ENCODE measurements around the gene KLHDC4.
"Not testable (repeated sequence)": the region's sequence is repeated elsewhere in the genome, so short reads cannot be mapped to it uniquely, and the experiment has no call there.

Gene KLHDC4

DNA sequence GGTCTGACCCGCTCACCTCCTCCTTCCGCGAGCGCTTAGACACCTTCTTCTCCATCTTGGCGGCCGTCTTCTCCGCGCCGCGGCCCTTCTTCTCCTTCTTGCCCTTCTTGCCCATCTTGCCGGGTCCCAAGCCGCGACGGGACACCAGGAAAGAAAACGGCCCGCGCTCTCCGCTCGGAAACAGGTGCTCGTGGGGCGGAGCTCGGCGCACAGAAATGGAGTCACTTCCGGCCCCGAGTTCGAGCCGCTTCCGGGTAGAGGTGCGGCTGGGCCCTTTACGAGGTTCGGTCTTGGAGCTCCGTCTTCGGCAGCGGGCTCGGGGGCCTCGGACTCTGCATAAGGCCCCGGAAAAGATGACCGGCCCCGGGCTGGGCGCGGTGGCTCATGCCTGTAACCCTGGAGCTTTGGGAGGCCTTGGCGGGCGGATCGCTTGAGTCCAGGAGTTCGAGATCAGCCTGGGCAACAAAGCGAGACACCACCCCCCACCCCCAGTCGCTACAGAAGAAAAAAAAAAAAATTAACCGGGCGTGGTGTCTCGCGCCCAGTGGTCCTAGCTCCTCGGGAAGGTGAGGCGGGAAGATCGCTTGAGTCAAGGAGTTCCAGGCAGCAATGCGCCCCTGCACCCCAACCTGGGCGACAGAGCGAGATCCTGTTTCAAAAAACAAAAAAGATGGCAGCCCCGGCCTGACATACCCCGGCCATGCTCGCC lies at the start of gene KLHDC4:
Gene KLHDC4 (minus strand): TSS at position 211 of the 709 bp plus-strand sequence. CDS start 96 bp downstream, at position 115.
- peak; percentile 79 to 88 for DNase-seq (ENCODE audit: low read depth in 2 of 2)

GRCh38 chr16:87815567-87815966 lies 49.8 kb upstream of the KLHDC4 start:
- DNase-seq (ENCODE audit: low read depth in 2 of 2) = no peak

GRCh38 chr16:87812200-87812656 lies 46.4 kb upstream of the KLHDC4 start:
- DNase-seq (ENCODE audit: low read depth in 2 of 2) = no peak

- DNase-seq (ENCODE audit: low read depth in 2 of 2) = not testable (repeated sequence)
These were observed 45.7 kb upstream of the KLHDC4 start for GRCh38 chr16:87811454-87811853.

GRCh38 chr16:87809150-87809902 lies 43.5 kb upstream of the KLHDC4 start:
- DNase-seq (ENCODE audit: low read depth in 2 of 2) = no peak

DNA sequence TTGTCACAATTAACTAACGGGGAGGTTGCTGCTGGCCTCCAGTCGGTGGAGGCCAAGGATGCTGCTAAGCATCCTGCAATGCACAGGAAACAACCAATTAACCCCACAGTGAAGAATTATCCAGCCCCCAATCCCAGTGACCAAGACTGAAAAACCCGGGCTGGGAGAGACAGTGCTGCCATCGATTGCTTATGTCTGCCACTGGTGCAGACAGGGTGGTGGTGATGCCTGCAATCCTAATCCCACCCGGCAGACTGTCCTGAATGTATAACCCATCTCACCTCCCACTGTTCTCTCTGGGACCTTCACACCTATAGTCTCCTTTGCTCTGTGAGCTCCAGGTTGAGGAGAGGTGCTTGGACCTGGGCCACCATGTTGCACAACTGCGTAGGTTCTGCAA lies 42.3 kb upstream of the KLHDC4 start:
- no peak for DNase-seq (ENCODE audit: low read depth in 2 of 2)

DNA sequence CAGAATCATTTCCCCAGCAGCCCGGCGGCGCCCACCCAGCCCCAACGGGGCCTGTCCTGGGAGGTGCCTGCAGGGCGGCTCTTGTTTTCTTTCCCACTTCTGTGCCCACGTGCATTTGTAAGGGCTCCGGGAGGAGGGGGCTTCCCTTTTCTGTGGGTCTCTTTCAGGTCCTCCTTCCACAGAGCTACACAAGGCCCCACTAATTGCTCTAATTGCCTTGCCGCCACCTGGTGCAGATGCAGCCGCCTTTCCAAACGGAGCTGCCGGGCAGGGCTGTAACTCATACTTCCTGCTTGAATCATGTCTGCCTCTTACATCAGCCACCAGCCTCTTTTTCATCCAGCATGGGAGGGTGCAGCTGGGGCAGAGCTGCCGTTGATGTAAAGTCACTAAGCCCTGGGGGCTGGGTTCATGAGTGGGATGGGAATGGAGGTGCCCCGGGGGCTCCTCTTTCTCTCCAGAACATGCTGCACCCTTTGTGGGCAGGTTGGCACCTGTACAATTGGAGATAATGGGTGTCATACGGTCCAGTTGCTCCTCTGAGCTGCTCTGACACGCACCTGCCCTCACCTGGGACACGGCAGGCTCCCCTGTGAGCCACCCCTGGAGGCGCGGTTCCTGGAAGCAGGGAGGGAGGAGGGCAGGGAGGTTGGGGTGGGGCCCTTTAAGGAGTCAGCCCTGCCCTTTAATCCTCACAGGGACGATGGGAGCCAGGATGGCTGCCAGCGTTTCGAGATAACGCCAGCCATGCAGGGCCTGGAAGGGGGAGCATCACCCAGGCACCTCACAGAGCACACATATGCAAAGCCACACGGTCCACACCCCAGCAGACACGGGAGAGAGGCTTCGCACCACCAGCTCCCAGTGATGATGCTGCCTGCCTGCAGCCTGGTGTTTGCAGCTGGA lies 41.1 kb upstream of the KLHDC4 start:
- peak in 1 of 2 donors; percentile 29 for DNase-seq (ENCODE audit: low read depth in 2 of 2)

DNA sequence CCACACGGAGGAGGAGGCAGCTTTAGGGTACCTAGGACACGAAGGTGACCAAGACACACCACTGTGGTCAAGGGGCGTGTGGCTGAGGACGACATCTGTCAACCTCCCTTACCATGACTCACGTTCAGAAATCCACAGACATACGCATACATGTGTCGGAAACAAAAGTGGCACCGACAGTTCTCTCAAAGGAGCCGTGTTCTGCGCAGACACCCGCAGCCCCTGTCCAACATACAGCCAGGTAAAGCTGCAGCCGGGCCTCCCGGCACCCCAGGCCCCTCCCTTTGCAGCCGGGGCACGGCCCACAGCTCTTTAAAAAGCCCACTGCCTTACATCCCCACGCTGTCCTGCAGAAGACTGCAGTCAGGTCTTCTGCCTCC lies 40.5 kb upstream of the KLHDC4 start:
- DNase-seq (ENCODE audit: low read depth in 2 of 2) = no peak

DNA sequence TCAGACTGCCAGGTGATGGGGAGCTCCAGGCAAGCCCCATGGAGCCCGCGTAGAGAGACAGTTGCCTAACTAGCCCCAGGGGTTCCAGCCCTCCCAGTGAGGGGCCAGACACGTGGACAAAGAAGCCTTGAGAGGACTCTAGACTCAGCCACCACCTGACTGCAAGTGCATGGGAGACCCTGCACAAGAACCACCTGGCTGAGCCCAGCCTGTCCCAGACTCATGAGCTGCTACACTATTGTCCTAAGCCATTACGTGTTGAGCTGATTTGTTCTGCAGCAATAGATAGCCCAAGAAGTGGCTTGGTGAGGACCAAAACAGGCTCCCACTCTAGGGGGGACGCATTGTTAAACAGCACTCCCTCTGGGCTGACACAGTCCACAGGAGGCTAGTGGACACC lies 37.6 kb upstream of the KLHDC4 start:
- DNase-seq (ENCODE audit: low read depth in 2 of 2) = no peak

- no peak for DNase-seq (ENCODE audit: low read depth in 2 of 2)
These were observed 36.9 kb upstream of the KLHDC4 start for GRCh38 chr16:87802670-87803069.

- DNase-seq (ENCODE audit: low read depth in 2 of 2) = no peak
These were observed 36.0 kb upstream of the KLHDC4 start for GRCh38 chr16:87801679-87802259.

- DNase-seq (ENCODE audit: low read depth in 2 of 2) = no peak
These were observed 34.7 kb upstream of the KLHDC4 start for GRCh38 chr16:87800497-87800896.

DNA sequence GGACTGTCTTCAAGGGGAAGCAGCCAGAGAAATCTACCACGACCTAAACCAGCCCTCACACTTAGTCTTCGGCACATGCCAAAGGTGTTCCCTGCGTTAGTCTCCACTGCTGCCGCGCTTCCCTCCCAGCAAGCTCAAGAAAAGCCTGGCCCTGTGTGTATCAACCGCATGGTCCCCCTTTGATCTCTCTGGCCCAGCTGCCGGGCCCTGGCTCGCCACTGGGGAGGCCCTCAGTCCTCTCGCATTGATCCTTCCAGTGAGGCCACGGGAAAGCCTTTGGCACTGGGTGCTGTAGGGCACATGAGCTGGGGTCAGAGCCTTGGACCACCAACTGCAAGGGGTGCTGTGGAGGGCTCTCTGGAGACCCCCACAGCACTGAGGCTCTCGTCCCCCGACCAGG lies 29.6 kb upstream of the KLHDC4 start:
- no peak for DNase-seq (ENCODE audit: low read depth in 2 of 2)

DNA sequence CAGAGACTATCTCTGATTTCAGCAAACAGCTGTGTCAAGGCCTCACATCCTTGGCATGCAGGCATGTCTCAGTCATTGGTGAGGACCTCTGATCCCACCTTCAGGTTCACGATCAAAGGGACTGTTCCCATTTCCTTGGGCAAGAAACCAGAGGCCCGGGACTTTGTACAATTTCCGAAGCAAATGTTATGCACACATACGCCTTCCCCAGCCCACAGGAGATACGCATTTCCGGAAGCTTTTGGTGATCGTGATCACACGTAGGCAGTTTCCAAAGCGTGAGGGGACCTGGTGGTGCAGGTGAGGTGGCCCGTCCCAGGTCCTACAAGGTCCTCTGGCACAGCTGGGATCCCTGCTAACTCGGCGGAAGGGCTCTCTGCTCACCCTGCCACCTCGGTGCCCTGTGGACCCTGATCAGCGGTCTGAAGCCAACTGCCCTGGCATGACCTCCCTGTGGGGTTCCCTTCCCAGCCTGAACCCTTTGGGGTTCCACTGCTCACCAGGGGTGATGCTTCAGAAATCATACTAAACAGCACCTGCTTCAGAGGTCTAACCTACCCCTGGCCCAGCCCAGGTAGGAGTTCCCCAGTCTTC lies 28.8 kb upstream of the KLHDC4 start:
- DNase-seq (ENCODE audit: low read depth in 2 of 2) = no peak

- no peak for DNase-seq (ENCODE audit: low read depth in 2 of 2)
These were observed 26.4 kb upstream of the KLHDC4 start for GRCh38 chr16:87792205-87792565.

- DNase-seq (ENCODE audit: low read depth in 2 of 2) = no peak
These were observed 25.8 kb upstream of the KLHDC4 start for GRCh38 chr16:87791295-87792204.

GRCh38 chr16:87790292-87791100 lies 24.7 kb upstream of the KLHDC4 start:
- DNase-seq (ENCODE audit: low read depth in 2 of 2) = no peak

DNA sequence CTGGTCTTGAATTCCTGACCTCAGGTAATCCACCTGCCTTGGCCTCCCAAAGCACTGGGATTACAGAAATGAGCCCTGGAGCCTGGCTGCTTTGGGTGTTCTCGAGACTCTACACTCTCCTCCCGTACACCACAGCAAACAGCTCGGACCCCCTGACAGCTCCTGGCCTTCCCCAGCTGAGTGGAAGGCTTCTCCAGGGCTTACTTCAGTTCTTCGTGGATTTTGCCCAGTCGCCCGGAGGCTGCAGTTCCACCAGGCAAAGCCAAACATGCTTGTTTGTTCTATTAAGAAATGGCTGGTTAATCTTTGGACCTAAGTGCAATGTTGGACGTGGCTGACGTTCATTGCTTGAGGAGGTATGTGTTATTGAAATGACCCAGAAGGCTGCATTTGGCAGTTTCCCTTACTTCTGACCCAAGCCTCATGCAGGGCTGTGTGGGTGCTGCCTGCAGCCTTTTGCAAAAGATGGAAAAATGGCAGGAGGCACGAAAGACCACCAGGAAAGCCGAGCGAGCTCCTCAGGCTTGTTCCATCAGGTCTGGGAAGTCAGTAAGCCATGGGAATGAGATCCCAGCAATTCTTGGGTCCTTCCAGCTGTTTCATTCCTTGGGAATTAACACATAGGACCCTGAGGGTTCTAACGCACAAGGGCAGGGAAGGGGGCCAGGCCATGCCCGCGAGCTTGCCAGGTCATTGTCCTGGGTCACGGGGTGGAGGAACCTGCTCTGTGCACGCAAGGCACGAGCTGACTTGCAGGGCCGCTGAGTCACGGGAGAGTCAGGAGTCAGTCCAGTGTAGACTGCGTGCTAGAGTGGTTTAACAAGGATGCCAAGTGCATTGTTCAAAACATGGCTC lies 23.9 kb upstream of the KLHDC4 start:
- no peak for DNase-seq (ENCODE audit: low read depth in 2 of 2)

Data from activated CD4-positive, alpha-beta T cell treated with anti-CD3 and anti-CD28 coated beads for 24 hours (primary cell).